Neuronal stem cell (in vitro differentiated cells): Measurements from ENCODE around the gene SEMA4B.

Experiments used
- DNase-seq: peaks from one replicate; pipeline ENCODE4 v3.0.0-alpha.2; 2013; ENCODE audit warnings: low spot score
- H2AFZ ChIP-seq: one replicate; pipeline ENCODE4 v1.6.1; 2013; ENCODE audit warnings: mild to moderate bottlenecking, low read length, inconsistent platforms
- H2AK5ac ChIP-seq: 2 replicates; pipeline ENCODE4 v1.6.1; 2013; ENCODE audit warnings: low read depth, mild to moderate bottlenecking, inconsistent platforms, low read length, moderate library complexity, mixed read lengths
- H2BK120ac ChIP-seq: 2 replicates; pipeline ENCODE4 v1.6.1; 2013; ENCODE audit warnings: low read depth, mild to moderate bottlenecking, inconsistent platforms, low read length, moderate library complexity, mixed read lengths
- H2BK12ac ChIP-seq: one replicate; pipeline ENCODE4 v1.6.1; 2013; ENCODE audit warnings: low read length, inconsistent platforms
- H2BK15ac ChIP-seq: 2 replicates; pipeline ENCODE4 v1.6.1; 2013; ENCODE audit warnings: mild to moderate bottlenecking, low read length, inconsistent platforms, mixed read lengths
- H2BK5ac ChIP-seq: one replicate; pipeline ENCODE4 v1.6.1; 2013; ENCODE audit warnings: inconsistent platforms, mild to moderate bottlenecking, low read length, moderate library complexity
- H3K14ac ChIP-seq: one replicate; pipeline ENCODE4 v1.6.1; 2013; ENCODE audit warnings: low read length, inconsistent platforms
- H3K18ac ChIP-seq: 2 replicates; pipeline ENCODE4 v1.6.1; 2013; ENCODE audit warnings: low read length, inconsistent platforms
- H3K23ac ChIP-seq: 2 replicates; pipeline ENCODE4 v1.6.1; 2013; ENCODE audit warnings: low read depth, mild to moderate bottlenecking, mixed read lengths, low read length, inconsistent platforms; ENCODE audit not compliant: poor library complexity
- H3K27ac ChIP-seq: replicated peaks from 3 replicates; pipeline ENCODE4 v1.5.1; 2013; ENCODE audit warnings: low read length, inconsistent platforms
- H3K27me3 ChIP-seq, 3 experiments: 2 replicates each; pipeline ENCODE4 v1.6.1; 2013; ENCODE audit warnings: low read length in 3 of 3, mild to moderate bottlenecking in 2 of 3, inconsistent platforms in 1 of 3, low read depth in 1 of 3, mixed read lengths in 1 of 3, moderate library complexity in 1 of 3; ENCODE audit not compliant: control insufficient read depth in 3 of 3, insufficient read depth in 3 of 3
- H3K36me3 ChIP-seq, 2 donors: replicated peaks in 1 of 2; 2 replicates each; pipeline ENCODE4 v1.6.1; 2013; ENCODE audit warnings: low read length in 2 of 2; ENCODE audit not compliant: control insufficient read depth in 2 of 2, insufficient read depth in 2 of 2
- H3K4ac ChIP-seq: 2 replicates; pipeline ENCODE4 v1.6.1; 2013; ENCODE audit warnings: inconsistent platforms, mild to moderate bottlenecking, low read length, moderate library complexity
- H3K4me1 ChIP-seq, 2 donors: 1 replicate in 1 of 2; 2 replicates in 1 of 2; pipeline ENCODE4 v1.6.1; 2013; ENCODE audit warnings: low read length in 2 of 2, low read depth in 1 of 2; ENCODE audit not compliant: control insufficient read depth in 2 of 2, insufficient read depth in 1 of 2
- H3K4me2 ChIP-seq: one replicate; pipeline ENCODE4 v1.6.1; 2013; ENCODE audit warnings: mild to moderate bottlenecking, low read length, inconsistent platforms; ENCODE audit not compliant: insufficient read depth, poor library complexity, severe bottlenecking
- H3K4me3 ChIP-seq, 2 donors: 2 replicates each; pipeline ENCODE4 v1.5.1; 2013; ENCODE audit warnings: low read length in 2 of 2, mild to moderate bottlenecking in 2 of 2, inconsistent platforms in 1 of 2, moderate library complexity in 1 of 2
- H3K79me1 ChIP-seq: one replicate; pipeline ENCODE4 v1.6.1; 2013; ENCODE audit warnings: low read depth, mild to moderate bottlenecking, inconsistent platforms, low read length, moderate library complexity
- H3K9ac ChIP-seq: one replicate; pipeline ENCODE4 v1.6.1; 2013; ENCODE audit warnings: mild to moderate bottlenecking, low read depth, low read length, inconsistent platforms; ENCODE audit not compliant: poor library complexity
- H3K9me3 ChIP-seq, 2 donors: replicated peaks in 1 of 2; 2 replicates each; pipeline versions ENCODE3 to v1.6.1; 2013; ENCODE audit warnings: low read length in 2 of 2, mild to moderate bottlenecking in 2 of 2, inconsistent platforms in 1 of 2, low read depth in 1 of 2, mixed read lengths in 1 of 2, moderate library complexity in 1 of 2; ENCODE audit not compliant: control insufficient read depth in 2 of 2, insufficient read depth in 1 of 2
- H4K8ac ChIP-seq: one replicate; pipeline ENCODE4 v1.6.1; 2013; ENCODE audit warnings: low read depth, mild to moderate bottlenecking, inconsistent platforms, low read length, moderate library complexity
- H4K91ac ChIP-seq: one replicate; pipeline ENCODE4 v1.6.1; 2013; ENCODE audit warnings: low read length, low read depth, mild to moderate bottlenecking, inconsistent platforms; ENCODE audit not compliant: poor library complexity
- whole genome bisulfite sequencing, 2 donors: extraction: QIAGEN DNeasy Blood & Tissue Kit; methylation state at CpG; one replicate each; pipeline ENCODE4 v1.1.7; 2013; ENCODE audit warnings: missing lambda C conversion rate in 2 of 2, mixed read lengths in 1 of 2; ENCODE audit not compliant: insufficient read length in 2 of 2, insufficient replicate concordance in 1 of 2; ENCODE audit errors: extremely low coverage in 2 of 2; 5-methylcytosine and 5-hydroxymethylcytosine counted together

SEMA4B gene

GRCh38 chr15:90167121-90167520, 34.0 kb upstream of the SEMA4B start:
- Histone ChIP-seq H3K4me1 (peaks cover 0 to 5% of the 10 kb centered on the region in 2 donors), H3K36me3 (no peaks in the 10 kb centered on the region), H2BK12ac (no peak overlapping the region), H2BK5ac (no peak overlapping the region), H2AFZ (no peak overlapping the region), H2AK5ac (no peak overlapping the region), H2BK15ac (no peak overlapping the region), H3K14ac (no peak overlapping the region), H4K8ac (no peak overlapping the region), H3K18ac (no peak overlapping the region), H3K4ac (no peak overlapping the region), H3K79me1 (no peaks in the 10 kb centered on the region), H3K4me2 (no peak overlapping the region), H3K23ac (no peak overlapping the region), H3K9me3 (no peaks in the 10 kb centered on the region), H3K27me3 (no peaks in the 10 kb centered on the region), H3K27ac (no peak overlapping the region), H3K4me3 (no peak overlapping the region), H2BK120ac (no peak overlapping the region), H3K9ac (no peak overlapping the region), H4K91ac (no peak overlapping the region)
- DNase-seq: no peak
- WGBS, 2 donors: no CpG with 5 or more reads among the region's 4 CpGs

GRCh38 chr15:90171623-90172022, 29.5 kb upstream of the SEMA4B start:
- H3K27me3 ChIP-seq: no peaks in the 10 kb centered on the region
- no peak overlapping the region for H3K27ac ChIP-seq
- no peak overlapping the region for H3K23ac ChIP-seq
- H3K4ac ChIP-seq: no peak overlapping the region
- H3K9me3 ChIP-seq: no peaks in the 10 kb centered on the region
- H3K4me1 ChIP-seq: peaks cover 1 to 4% of the 10 kb centered on the region in 2 donors
- H3K79me1 ChIP-seq: no peaks in the 10 kb centered on the region
- H2BK120ac ChIP-seq: no peak overlapping the region
- H2AFZ ChIP-seq: no peak overlapping the region
- no peaks in the 10 kb centered on the region for H3K36me3 ChIP-seq
- H3K14ac ChIP-seq: no peak overlapping the region
- H3K9ac ChIP-seq: no peak overlapping the region
- no peak overlapping the region for H2BK12ac ChIP-seq
- no peak overlapping the region for H3K4me3 ChIP-seq
- H2BK15ac ChIP-seq: no peak overlapping the region
- H3K18ac ChIP-seq: no peak overlapping the region
- no peak for DNase-seq
- H4K91ac ChIP-seq: no peak overlapping the region
- H2AK5ac ChIP-seq: no peak overlapping the region
- H4K8ac ChIP-seq: no peak overlapping the region
- no CpG with 5 or more reads among the region's 1 CpG for WGBS, 2 donors
- no peak overlapping the region for H3K4me2 ChIP-seq
- no peak overlapping the region for H2BK5ac ChIP-seq

GRCh38 chr15:90173372-90173771, 27.8 kb upstream of the SEMA4B start:
- no peak overlapping the region for H2BK12ac ChIP-seq
- H3K4me1 ChIP-seq: peaks cover 1 to 4% of the 10 kb centered on the region in 2 donors
- no peak overlapping the region for H3K4me2 ChIP-seq
- H3K79me1 ChIP-seq: no peaks in the 10 kb centered on the region
- no CpG with 5 or more reads among the region's 7 CpGs for WGBS, 2 donors
- H2BK15ac ChIP-seq: no peak overlapping the region
- no peak overlapping the region for H3K4me3 ChIP-seq
- no peak overlapping the region for H2BK120ac ChIP-seq
- H3K4ac ChIP-seq: no peak overlapping the region
- no peaks in the 10 kb centered on the region for H3K9me3 ChIP-seq
- no peak overlapping the region for H2BK5ac ChIP-seq
- H3K27ac ChIP-seq: no peak overlapping the region
- H2AFZ ChIP-seq: no peak overlapping the region
- peak overlapping the region; percentile 65 for H3K23ac ChIP-seq
- DNase-seq: no peak
- H3K9ac ChIP-seq: no peak overlapping the region
- H3K27me3 ChIP-seq: no peaks in the 10 kb centered on the region
- no peak overlapping the region for H2AK5ac ChIP-seq
- no peaks in the 10 kb centered on the region for H3K36me3 ChIP-seq
- no peak overlapping the region for H3K14ac ChIP-seq
- H4K91ac ChIP-seq: no peak overlapping the region
- H4K8ac ChIP-seq: no peak overlapping the region
- H3K18ac ChIP-seq: no peak overlapping the region

GRCh38 chr15:90174140-90174875, 26.8 kb upstream of the SEMA4B start:
- no peak overlapping the region for H3K27ac ChIP-seq
- peak overlapping the region; percentile 82 for H2AFZ ChIP-seq
- H3K18ac ChIP-seq: peak overlapping the region; percentile 1
- H3K23ac ChIP-seq: no peak overlapping the region
- H3K4ac ChIP-seq: no peak overlapping the region
- no CpG with 5 or more reads among the region's 25 CpGs for WGBS, 2 donors
- no peak overlapping the region for H3K4me2 ChIP-seq
- no peak overlapping the region for H3K14ac ChIP-seq
- H3K36me3 ChIP-seq: no peaks in the 10 kb centered on the region
- H4K91ac ChIP-seq: no peak overlapping the region
- no peaks in the 10 kb centered on the region for H3K79me1 ChIP-seq
- no peaks in the 10 kb centered on the region for H3K9me3 ChIP-seq
- no peak overlapping the region for H2AK5ac ChIP-seq
- H3K4me3 ChIP-seq: no peak overlapping the region
- no peak overlapping the region for H2BK120ac ChIP-seq
- peaks cover 1 to 4% of the 10 kb centered on the region in 2 donors for H3K4me1 ChIP-seq
- H2BK12ac ChIP-seq: no peak overlapping the region
- H2BK15ac ChIP-seq: no peak overlapping the region
- H2BK5ac ChIP-seq: no peak overlapping the region
- DNase-seq: no peak
- no peak overlapping the region for H4K8ac ChIP-seq
- no peak overlapping the region for H3K9ac ChIP-seq
- H3K27me3 ChIP-seq: no peaks in the 10 kb centered on the region
